Fibroblast of villous mesenchyme (primary cell): ENCODE data around the gene SSTR5. TPM values are rescaled to one million over a fixed set of nuclear protein-coding genes. Genes with fewer than 3 reads are reported as not detected.

Experiments
- DNase-seq: peaks from one replicate; pipeline ENCODE4 v3.0.0-alpha.2; 2010; ENCODE audit warnings: low read depth
- H3K4me3 ChIP-seq: 2 replicates; pipeline ENCODE4 v1.5.1; 2011; ENCODE audit warnings: low read depth, mild to moderate bottlenecking, low read length
- CTCF ChIP-seq: IDR thresholded peaks from 2 replicates; pipeline ENCODE4 v1.5.1; 2012; ENCODE audit warnings: low read depth, mild to moderate bottlenecking, low read length; ENCODE audit not compliant: insufficient read depth
- total RNA-seq: library from RNA; depleted of rRNA; stranded (reverse); fragments of >200 nt; gene quantifications from 2 replicates; pipeline ENCODE4 v1.2.3, GENCODE V29; 2012

Gene SSTR5
- total RNA-seq, 1 donor, result not detected

DNA sequence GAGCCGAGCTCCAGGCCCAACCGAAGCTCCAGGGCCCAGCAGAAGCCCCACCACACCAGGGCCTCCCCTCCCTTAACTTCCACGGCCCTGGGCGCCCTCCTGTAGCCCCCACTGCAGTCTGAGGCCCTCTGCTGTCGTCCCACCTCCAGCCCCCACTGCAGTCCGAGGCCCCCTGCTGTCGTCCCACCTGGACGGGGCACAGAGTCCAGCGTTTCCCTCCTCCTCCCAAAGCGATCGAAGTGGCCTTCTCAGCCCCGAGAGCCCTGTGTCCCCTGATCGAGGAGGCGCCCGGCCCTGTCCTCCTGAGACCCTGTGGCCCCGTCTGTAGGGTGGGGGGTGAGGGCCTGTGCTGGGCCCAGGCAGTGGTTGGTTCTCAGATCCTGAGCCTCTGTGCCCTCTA is 54.6 kb downstream of the SSTR5 start:
- no peak for TF ChIP-seq CTCF
- no peak for DNase-seq
- no peak overlapping the region for H3K4me3 ChIP-seq

DNA sequence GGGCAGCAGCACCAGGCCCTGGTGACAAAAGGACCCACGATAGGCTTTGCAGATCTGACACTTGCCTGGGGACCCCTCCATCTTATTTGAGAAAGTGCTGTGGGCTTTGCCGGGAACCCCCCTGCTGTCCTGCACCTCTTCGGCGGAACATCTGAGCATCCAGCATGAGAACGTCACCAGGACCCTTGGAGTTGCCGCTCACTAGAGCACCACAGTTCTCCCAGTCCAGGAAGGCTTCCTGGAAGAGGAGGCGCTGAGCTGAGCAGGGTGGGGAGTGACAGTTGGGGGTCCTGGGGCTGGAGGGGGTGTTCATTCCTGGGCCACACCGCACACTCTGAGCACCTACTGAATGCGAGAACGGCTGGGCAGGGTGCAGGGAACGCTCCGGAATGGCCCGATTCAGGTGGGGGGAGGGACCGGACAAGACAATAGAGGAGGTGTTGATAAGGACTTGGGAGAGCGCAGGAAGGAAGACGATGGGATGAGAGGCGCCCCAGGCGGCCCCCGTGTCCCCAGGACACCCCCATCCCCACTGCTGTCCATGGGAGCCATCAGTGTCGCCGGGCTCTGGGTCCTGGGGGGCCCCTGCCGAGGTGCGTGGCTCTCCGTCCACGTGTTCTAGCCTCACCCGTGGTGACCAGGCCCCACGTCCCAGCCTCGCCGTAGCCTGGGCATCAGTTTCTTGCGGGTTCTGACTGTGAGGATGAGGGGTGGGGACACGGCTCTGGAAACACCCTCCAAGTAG is 55.6 kb downstream of the SSTR5 start:
- no peak for TF ChIP-seq CTCF
- no peak overlapping the region for H3K4me3 ChIP-seq
- no peak for DNase-seq

DNA sequence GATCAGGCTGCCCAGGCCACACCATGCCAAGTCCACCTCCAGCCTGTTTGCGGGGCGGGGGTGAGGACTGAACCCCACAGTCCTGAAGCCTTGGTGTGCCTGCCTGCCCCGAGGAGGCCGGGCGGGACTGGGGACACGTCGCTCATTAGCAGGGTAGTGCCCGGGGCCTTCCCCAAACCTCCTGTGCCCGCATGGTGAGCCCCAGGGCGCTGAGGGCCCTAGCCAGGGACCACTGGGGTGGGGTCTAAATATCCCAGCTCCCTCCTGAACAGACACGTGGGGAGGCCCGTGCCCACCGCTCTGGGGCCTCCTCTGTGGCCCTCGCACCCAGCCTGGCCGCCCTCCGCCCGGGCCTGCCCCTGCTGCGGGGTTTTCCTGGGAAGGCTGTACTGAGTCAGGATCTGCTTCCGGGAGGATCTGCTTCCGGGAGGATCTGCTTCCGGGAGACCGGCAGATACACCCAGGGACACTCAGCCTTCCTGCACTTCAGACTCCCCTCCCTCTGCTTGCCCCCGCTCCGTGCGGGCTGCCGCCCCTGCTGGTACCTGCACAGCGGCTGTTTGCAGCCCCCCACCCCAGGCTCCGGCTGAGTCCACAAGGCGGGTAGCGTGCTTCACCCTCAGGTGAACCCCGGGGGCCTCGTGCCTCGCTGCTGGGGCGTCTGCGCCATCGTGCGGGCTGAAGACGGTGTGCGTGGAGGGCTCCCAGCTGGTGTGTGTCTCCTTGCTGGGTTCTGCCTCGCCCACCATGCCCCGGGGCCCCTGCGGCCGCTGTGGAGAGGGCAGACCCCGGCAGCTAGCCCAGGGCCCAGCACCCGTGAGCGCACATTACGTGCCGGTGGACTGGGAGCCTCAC is 56.8 kb downstream of the SSTR5 start:
- no peak overlapping the region for H3K4me3 ChIP-seq
- DNase-seq, result no peak
- no peak for TF ChIP-seq CTCF

- DNase-seq, result no peak
- TF ChIP-seq CTCF, result no peak
- H3K4me3 ChIP-seq, result no peak overlapping the region
Observed at GRCh38 chr16:1130382-1130781, 57.8 kb downstream of the SSTR5 start.

Other genes with a start within 250 kb of the SSTR5 start
- gene LMF1, start 101.8 kb upstream of the SSTR5 start, total RNA-seq, result 13.0 and 15.8 TPM in 2 replicates
- gene SOX8, start 91.0 kb upstream of the SSTR5 start, total RNA-seq, result under 0.01 TPM in 1 of 2 replicates, not detected in the other
- not detected in 2 replicates for gene C1QTNF8, start 23.5 kb downstream of the SSTR5 start, total RNA-seq
- gene CACNA1H, start 80.4 kb downstream of the SSTR5 start, total RNA-seq, result 11.7 and 12.2 TPM in 2 replicates
- not detected in 2 replicates for gene TPSG1, start 152.5 kb downstream of the SSTR5 start, total RNA-seq
- gene TPSB2, start 157.4 kb downstream of the SSTR5 start, total RNA-seq, result not detected in 2 replicates
- not detected in 2 replicates for gene TPSAB1, start 168.0 kb downstream of the SSTR5 start, total RNA-seq
- not detected in 2 replicates for gene TPSD1, start 183.3 kb downstream of the SSTR5 start, total RNA-seq
- gene UBE2I, start 236.9 kb downstream of the SSTR5 start, total RNA-seq, result 44.9 and 46.4 TPM in 2 replicates